ENCODE measurements around the gene ERCC5. TPM values are rescaled to one million over a fixed set of nuclear protein-coding genes. Genes with fewer than 3 reads are reported as not detected.

ERCC5 gene
- total RNA-seq, 1 donor from 2014 or later: 51.1 TPM

DNA sequence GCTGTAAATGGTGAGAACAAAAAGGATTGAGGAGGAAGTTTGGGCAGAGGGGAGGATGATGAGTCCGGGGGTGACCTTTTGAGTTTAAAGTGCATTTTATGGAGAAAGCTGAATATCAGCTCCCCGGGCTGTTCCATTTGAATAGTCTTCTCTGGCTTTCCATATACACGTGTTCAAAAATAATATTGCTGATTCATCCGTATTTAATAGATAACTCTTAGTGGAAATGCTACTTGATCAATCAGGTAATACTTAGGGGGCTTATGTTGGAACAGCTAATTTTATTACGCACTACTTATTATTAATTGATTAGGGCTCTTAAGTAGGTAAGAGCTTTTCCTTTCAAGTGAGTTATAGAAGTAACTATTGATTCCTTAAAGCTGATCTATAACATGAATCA lies 76.4 kb downstream of the ERCC5 start:
- no peaks in the 10 kb centered on the region for H3K36me3 Mint-ChIP-seq (ENCODE audit: low read depth)
- peaks cover 10% of the 10 kb centered on the region for H3K4me1 Mint-ChIP-seq (ENCODE audit: low read depth)
- H3K9me3 Mint-ChIP-seq (ENCODE audit: low read depth): peaks cover 13% of the 10 kb centered on the region
- no peak overlapping the region for H3K4me3 Mint-ChIP-seq (ENCODE audit: unreplicated experiment)
- H3K27ac Mint-ChIP-seq (ENCODE audit: unreplicated experiment): no peak overlapping the region
- TF ChIP-seq CTCF (IDR thresholded peaks at IDR 0.05): no peak
- peaks cover 17% of the 10 kb centered on the region for H3K27me3 Mint-ChIP-seq (ENCODE audit: low read depth)
- no peak for DNase-seq (ENCODE audit: low spot score)

Other genes starting within 250 kb of the ERCC5 start
- 27.6 to 36.0 TPM (median 27.8 TPM) in 3 replicates for gene TPP2, start 249.0 kb upstream of the ERCC5 start, total RNA-seq
- gene METTL21C, start 151.0 kb upstream of the ERCC5 start, total RNA-seq: not detected in 3 replicates
- gene TEX30, start 72.2 kb upstream of the ERCC5 start, total RNA-seq: 10.6 to 11.1 TPM (median 11.0 TPM) in 3 replicates
- gene POGLUT2, start 47.1 kb upstream of the ERCC5 start, total RNA-seq: 37.3 to 45.8 TPM (median 39.1 TPM) in 3 replicates
- 22.7 to 37.7 TPM (median 24.0 TPM) in 3 replicates for gene BIVM, start 46.9 kb upstream of the ERCC5 start, total RNA-seq
- not detected in 3 replicates for gene SLC10A2, start 220.4 kb downstream of the ERCC5 start, total RNA-seq

Measured in chondrocyte (in vitro differentiated cells).